ENCODE results near the gene SLC7A9.

- TF ChIP-seq CTCF (IDR thresholded peaks at IDR 0.05) = no peak
- TF ChIP-seq MYBL2 (CRISPR knock-in tag; IDR thresholded peaks at IDR 0.05) = no peak
- no peak for TF ChIP-seq USF2 (CRISPR knock-in tag; IDR thresholded peaks at IDR 0.05)
- TF ChIP-seq SOX15 (CRISPR knock-in tag; IDR thresholded peaks at IDR 0.05) = no peak
- TF ChIP-seq ARID4B (CRISPR knock-in tag; IDR thresholded peaks at IDR 0.05; ENCODE audit: borderline replicate concordance) = no peak
- no peak for TF ChIP-seq ZBTB43 (CRISPR knock-in tag; IDR thresholded peaks at IDR 0.05)
- no peak for TF ChIP-seq SMAD3 (CRISPR knock-in tag; IDR thresholded peaks at IDR 0.05; ENCODE audit: borderline replicate concordance)
- no peak for TF ChIP-seq ZNF317 (CRISPR knock-in tag; IDR thresholded peaks at IDR 0.05; ENCODE audit: borderline replicate concordance, low read depth)
- no peak for TF ChIP-seq ESRRA (CRISPR knock-in tag; IDR thresholded peaks at IDR 0.05; ENCODE audit: borderline replicate concordance)
- no peak for TF ChIP-seq ZSCAN18 (CRISPR knock-in tag; IDR thresholded peaks at IDR 0.05)
- TF ChIP-seq SMAD4 (CRISPR knock-in tag; IDR thresholded peaks at IDR 0.05) = no peak
- TF ChIP-seq TEAD1 (CRISPR knock-in tag; IDR thresholded peaks at IDR 0.05) = no peak
- no peak for TF ChIP-seq CREB1 (CRISPR knock-in tag; IDR thresholded peaks at IDR 0.05)
These were observed 21.3 kb upstream of the SLC7A9 start for GRCh38 chr19:32890841-32891240.

Data from WTC11 (cell line).